Right atrium auricular region (tissue), 2 donors: ENCODE results near the gene GJA3. TPM values are rescaled to one million over a fixed set of nuclear protein-coding genes. Genes with fewer than 3 reads are reported as not detected.
A peak's percentile ranks its signal among the peaks of the same experiment; 100 is the strongest.

Experiments used
- DNase-seq: peaks from one replicate; pipeline ENCODE4 v3.0.0-alpha.2; 2019; ENCODE audit warnings: low spot score
- H3K27ac ChIP-seq, 2 donors: fragments of 200-600 bp; sonication (generic); 1 replicate in 1 of 2; 2 replicates in 1 of 2; pipeline ENCODE4 v1.5.1; 2016 to 2019
- H3K27me3 ChIP-seq, 2 donors: fragments of 200-600 bp; sonication (generic); one replicate each; pipeline versions ENCODE4 v1.5.1 to v1.6.0; 2017 to 2019
- H3K36me3 ChIP-seq: fragments of 200-600 bp; sonication (generic); one replicate; pipeline ENCODE4 v1.5.1; 2016
- H3K4me1 ChIP-seq, 2 donors: fragments of 200-600 bp; sonication (generic); one replicate each; pipeline versions ENCODE4 v1.5.1 to v1.6.0; 2017 to 2019
- H3K4me3 ChIP-seq, 2 donors: fragments of 200-600 bp; sonication (generic); 1 replicate in 1 of 2; 2 replicates in 1 of 2; pipeline ENCODE4 v1.5.1; 2017 to 2019; ENCODE audit warnings: mild to moderate bottlenecking in 1 of 2, moderate library complexity in 1 of 2
- H3K9me3 ChIP-seq, 2 donors: fragments of 200-600 bp; sonication (generic); one replicate each; pipeline ENCODE4 v1.5.1; 2019
- CTCF ChIP-seq, 2 donors: fragments of 200-600 bp; sonication (generic); IDR thresholded peaks; one replicate each; pipeline ENCODE4 v1.5.1; 2019; ENCODE audit warnings: antibody characterized with exemption in 2 of 2
- total RNA-seq, 2 donors: library from RNA; depleted of rRNA; stranded (reverse); fragments of >200 nt; gene quantifications; one replicate each; pipeline ENCODE4 v1.1.0, GENCODE V29; 2016

GJA3 gene
- total RNA-seq, 2 donors from 2014 or later: 3.2 to 8.5 TPM

- no peaks in the 10 kb centered on the region for H3K9me3 ChIP-seq
- TF ChIP-seq CTCF (IDR thresholded peaks at IDR 0.05): no peak
- peak overlapping the region in 1 of 2 donors; percentile 60 for H3K27ac ChIP-seq
- DNase-seq: peak; percentile 9
- peaks cover 0 to 17% of the 10 kb centered on the region in 2 donors for H3K4me1 ChIP-seq
- H3K4me3 ChIP-seq: no peak overlapping the region
- H3K36me3 ChIP-seq: no peaks in the 10 kb centered on the region
- H3K27me3 ChIP-seq: no peaks in the 10 kb centered on the region
Observed at GRCh38 chr13:20137875-20138274, 23.0 kb downstream of the GJA3 start.

- H3K9me3 ChIP-seq: no peaks in the 10 kb centered on the region
- no peak for TF ChIP-seq CTCF (IDR thresholded peaks at IDR 0.05)
- H3K27me3 ChIP-seq: no peaks in the 10 kb centered on the region
- DNase-seq: no peak
- no peak overlapping the region for H3K27ac ChIP-seq
- H3K36me3 ChIP-seq: no peaks in the 10 kb centered on the region
- H3K4me3 ChIP-seq: peak overlapping the region in 1 of 2 donors; percentile 3
- peaks cover 0 to 12% of the 10 kb centered on the region in 2 donors for H3K4me1 ChIP-seq
Observed at GRCh38 chr13:20136781-20137703, 23.8 kb downstream of the GJA3 start.

- Histone ChIP-seq H3K36me3 (no peaks in the 10 kb centered on the region), H3K27ac (no peak overlapping the region), H3K4me1 (peaks cover 0 to under 1% of the 10 kb centered on the region in 2 donors), H3K9me3 (no peaks in the 10 kb centered on the region), H3K4me3 (no peak overlapping the region), H3K27me3 (no peaks in the 10 kb centered on the region)
- no peak for TF ChIP-seq CTCF (IDR thresholded peaks at IDR 0.05)
- DNase-seq: no peak
Observed at GRCh38 chr13:20134732-20135131, 26.1 kb downstream of the GJA3 start.

GRCh38 chr13:20132052-20132634 lies 28.7 kb downstream of the GJA3 start:
- Histone ChIP-seq H3K27me3 (no peaks in the 10 kb centered on the region), H3K27ac (no peak overlapping the region), H3K36me3 (no peaks in the 10 kb centered on the region), H3K4me3 (no peak overlapping the region), H3K9me3 (no peaks in the 10 kb centered on the region), H3K4me1 (peaks cover 0 to 17% of the 10 kb centered on the region in 2 donors)
- TF ChIP-seq CTCF (IDR thresholded peaks at IDR 0.05): no peak
- DNase-seq: no peak

- Histone ChIP-seq H3K9me3 (no peaks in the 10 kb centered on the region), H3K27me3 (no peaks in the 10 kb centered on the region), H3K4me1 (peaks cover 0 to 24% of the 10 kb centered on the region in 2 donors), H3K4me3 (no peak overlapping the region), H3K27ac (no peak overlapping the region), H3K36me3 (no peaks in the 10 kb centered on the region)
- no peak for TF ChIP-seq CTCF (IDR thresholded peaks at IDR 0.05)
- DNase-seq: no peak
Observed at GRCh38 chr13:20131057-20131832, 29.6 kb downstream of the GJA3 start.
